ENCODE results near the gene SMIM27.
"Not testable (repeated sequence)": the region's sequence is repeated elsewhere in the genome, so short reads cannot be mapped to it uniquely, and the experiment has no call there.

DNA sequence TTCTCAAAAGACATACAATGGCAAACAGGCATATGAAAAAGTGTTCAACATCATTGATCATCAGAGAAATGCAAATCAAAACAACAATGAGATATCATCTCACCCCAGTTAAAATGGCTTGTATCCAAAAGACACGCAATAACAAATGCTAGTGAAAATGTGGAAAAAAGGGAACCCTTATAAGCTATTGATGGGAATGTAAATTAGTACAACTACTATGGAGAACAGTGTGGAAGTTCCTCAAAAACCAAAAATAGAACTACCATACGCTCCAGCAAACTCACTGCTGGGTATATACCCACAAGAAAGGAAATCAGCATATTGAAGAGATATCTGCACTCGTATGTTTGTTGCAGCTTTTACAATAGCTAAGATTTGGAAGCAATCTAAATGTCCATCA, 46.9 kb downstream of the SMIM27 start:
- TF ChIP-seq, protein P1, sequence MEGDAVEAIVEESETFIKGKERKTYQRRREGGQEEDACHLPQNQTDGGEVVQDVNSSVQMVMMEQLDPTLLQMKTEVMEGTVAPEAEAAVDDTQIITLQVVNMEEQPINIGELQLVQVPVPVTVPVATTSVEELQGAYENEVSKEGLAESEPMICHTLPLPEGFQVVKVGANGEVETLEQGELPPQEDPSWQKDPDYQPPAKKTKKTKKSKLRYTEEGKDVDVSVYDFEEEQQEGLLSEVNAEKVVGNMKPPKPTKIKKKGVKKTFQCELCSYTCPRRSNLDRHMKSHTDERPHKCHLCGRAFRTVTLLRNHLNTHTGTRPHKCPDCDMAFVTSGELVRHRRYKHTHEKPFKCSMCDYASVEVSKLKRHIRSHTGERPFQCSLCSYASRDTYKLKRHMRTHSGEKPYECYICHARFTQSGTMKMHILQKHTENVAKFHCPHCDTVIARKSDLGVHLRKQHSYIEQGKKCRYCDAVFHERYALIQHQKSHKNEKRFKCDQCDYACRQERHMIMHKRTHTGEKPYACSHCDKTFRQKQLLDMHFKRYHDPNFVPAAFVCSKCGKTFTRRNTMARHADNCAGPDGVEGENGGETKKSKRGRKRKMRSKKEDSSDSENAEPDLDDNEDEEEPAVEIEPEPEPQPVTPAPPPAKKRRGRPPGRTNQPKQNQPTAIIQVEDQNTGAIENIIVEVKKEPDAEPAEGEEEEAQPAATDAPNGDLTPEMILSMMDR (IDR thresholded peaks at IDR 0.05), result not testable (repeated sequence)
- TF ChIP-seq EP300, POLR2AphosphoS5 (IDR thresholded peaks at IDR 0.05): not testable (repeated sequence)
